Midbrain (tissue), 1 donor: ENCODE data around the gene RORB.
A peak's percentile ranks its signal among the peaks of the same experiment; 100 is the strongest.

Experiments used
- DNase-seq: peaks from one replicate; lab custom pipeline; 2025; lab: John Stamatoyannopoulos, UW

Gene RORB

GRCh38 chr9:74598874-74599273, 101.7 kb downstream of the RORB start:
- DNase-seq = no peak

GRCh38 chr9:74609671-74610405, 112.7 kb downstream of the RORB start:
- DNase-seq = no peak

GRCh38 chr9:74610523-74611061, 113.5 kb downstream of the RORB start:
- no peak for DNase-seq

DNA sequence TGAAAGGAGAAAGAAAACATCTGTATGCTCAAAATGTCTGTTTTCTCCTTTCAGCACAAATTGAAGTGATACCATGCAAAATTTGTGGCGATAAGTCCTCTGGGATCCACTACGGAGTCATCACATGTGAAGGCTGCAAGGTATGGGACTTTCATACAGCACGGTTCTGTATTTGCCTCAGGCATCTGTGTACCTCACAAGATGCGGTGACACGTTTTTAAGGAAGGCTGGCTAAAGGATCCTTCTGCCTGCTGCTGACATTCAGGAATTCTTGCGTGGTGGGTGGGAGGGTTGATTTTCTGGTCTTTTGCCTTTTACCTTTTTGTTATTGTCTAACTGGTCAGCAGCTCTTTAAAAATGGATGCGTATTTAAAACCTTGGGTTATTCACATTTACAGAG, 133.1 kb downstream of the RORB start:
- no peak for DNase-seq

DNA sequence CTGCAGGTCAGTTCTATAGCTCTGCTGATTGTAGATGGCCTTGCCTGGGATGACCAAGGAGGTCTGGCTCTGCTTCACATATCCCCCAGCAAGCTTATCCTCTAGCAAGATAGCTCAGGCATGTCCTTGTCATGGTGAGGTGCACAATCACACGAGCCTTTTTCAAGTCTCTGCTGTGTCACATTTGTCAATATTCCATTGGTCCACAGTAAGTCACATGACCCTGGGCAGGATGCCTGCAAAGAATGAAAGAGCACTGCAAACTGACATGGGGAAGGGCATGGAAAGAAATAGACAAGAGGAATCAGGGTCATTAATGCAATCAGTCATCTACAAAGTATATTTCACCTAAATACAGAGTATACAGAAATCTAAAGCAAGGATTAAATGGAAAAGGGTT, 142.0 kb downstream of the RORB start:
- no peak for DNase-seq

DNA sequence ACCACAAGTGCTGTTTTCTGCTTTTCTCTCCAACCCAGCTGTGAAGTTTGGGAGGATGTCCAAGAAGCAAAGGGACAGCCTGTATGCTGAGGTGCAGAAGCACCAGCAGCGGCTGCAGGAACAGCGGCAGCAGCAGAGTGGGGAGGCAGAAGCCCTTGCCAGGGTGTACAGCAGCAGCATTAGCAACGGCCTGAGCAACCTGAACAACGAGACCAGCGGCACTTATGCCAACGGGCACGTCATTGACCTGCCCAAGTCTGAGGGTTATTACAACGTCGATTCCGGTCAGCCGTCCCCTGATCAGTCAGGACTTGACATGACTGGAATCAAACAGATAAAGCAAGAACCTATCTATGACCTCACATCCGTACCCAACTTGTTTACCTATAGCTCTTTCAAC, 145.2 kb downstream of the RORB start:
- no peak for DNase-seq

- no peak for DNase-seq
These were observed 146.3 kb downstream of the RORB start for GRCh38 chr9:74643303-74643923.

DNA sequence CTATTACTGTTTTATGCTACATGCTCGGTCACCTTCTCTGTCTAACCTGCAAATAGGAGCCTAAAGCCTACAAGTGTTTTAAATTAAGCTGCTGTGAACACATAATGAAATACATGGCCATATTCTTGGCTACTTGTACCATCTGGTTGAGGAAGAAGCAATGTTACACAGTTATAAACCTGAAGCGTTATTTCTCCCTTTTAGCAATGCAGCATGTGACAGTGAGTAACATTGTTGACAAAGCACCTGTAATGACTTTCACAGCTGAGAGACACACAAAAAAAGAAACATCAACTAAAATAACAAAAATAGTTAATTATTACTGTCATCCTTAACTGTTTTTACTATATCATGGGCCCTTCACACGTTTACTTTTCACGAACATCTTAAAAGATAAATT, 146.9 kb downstream of the RORB start:
- DNase-seq = no peak

GRCh38 chr9:74645007-74645639, 148.0 kb downstream of the RORB start:
- peak; percentile 47 for DNase-seq

- no peak for DNase-seq
These were observed 156.4 kb downstream of the RORB start for GRCh38 chr9:74653410-74654080.

DNA sequence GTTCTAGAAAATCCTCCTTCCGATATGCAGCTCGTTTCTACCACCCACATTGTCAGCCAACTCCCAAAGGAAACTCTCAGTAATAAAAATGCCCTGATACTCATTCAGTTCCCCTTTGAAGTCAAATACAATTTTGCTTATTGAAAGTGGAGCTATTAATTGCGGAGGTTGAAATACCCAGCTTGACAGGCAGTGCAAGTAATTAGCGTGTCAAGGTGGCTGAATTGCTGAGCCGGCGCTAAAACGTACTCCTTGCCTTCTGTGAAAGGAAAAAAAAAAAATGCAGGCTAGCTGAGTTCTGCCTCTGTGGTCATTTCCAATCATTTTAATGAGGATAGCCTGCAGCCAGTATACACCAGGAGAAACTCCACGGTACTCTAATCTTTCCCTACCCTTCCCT, 165.5 kb downstream of the RORB start:
- DNase-seq = no peak

DNA sequence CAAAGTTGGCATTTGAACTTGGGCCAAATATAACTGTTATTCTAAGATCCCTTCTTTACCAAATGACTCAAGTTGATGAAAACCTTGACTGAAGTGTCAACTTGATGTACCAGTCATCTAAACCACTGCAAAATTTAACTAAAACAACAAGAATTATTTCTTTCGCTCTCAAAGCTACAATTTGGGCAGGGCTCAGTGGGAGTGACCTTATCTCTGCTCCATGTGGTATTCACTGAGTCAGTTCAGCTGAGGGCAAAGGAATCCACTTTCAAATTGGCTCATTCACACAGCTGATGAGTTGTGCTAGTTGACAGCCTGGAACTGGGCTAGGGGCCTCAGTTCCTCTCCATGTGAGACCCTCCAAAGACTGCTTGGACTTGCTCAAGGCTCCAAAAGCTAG, 166.3 kb downstream of the RORB start:
- DNase-seq = no peak

- no peak for DNase-seq
These were observed 169.6 kb downstream of the RORB start for GRCh38 chr9:74666625-74667316.

- DNase-seq = no peak
These were observed 175.1 kb downstream of the RORB start for GRCh38 chr9:74672237-74672636.

- DNase-seq = no peak
These were observed 176.9 kb downstream of the RORB start for GRCh38 chr9:74674077-74674476.

DNA sequence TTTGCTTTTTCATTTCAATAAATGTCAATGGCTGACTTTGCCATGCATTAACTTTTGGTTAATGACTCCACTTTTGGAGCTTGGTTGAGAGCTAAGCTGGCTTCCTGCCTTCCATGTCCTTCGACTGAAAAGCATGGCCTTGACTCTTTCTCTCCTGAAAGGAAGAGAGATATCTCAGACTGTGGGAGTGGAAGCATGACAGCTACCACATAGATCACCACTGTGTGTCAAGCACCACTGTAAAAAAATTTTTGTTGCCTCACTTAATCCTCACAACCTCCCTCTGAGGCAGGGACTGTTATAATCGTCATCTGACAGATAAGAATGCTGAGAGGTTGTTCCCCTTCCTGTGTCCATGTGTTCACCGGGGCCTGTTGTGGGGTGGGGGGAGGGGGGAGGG, 184.8 kb downstream of the RORB start:
- DNase-seq = no peak

- no peak for DNase-seq
These were observed 186.2 kb downstream of the RORB start for GRCh38 chr9:74683322-74683721.

DNA sequence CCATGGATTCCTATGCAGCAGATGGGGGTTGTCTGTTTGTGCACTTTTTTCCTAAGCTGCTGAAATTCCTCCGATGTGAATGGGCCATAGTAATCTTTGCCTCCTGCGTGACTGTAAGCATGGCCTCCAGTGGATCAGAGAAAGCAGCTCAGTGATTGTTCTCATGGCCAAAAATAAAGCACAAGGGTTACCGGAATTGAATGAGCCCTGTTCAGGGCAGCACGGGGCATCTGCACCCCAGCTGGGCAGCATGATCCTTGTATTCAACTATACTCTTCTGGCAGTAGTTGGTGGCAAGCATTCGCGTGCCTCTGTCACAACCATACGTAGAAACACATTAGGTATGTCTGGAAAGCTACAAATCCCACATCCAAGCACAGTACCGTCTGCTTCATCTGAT, 193.9 kb downstream of the RORB start:
- DNase-seq = no peak

DNA sequence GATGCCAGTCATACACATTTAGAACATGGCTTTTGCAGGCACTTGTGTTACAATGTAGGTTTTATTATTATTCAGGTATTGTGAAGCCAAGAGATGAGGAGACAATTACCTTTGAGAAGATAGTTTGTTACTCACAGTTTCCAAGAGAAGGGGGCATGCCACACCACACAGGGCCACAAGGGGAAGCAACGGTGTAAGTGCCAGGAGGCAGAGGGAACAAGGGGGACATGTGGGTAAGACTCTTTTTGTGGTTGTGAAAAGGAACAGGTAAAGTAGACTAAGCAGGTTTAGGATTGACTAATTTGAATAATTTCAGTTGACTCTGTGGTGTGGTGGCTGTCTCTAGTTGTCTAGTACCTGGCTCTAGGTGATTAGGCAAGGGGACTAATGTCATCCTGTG, 199.4 kb downstream of the RORB start:
- DNase-seq = no peak

GRCh38 chr9:74697535-74697934, 200.4 kb downstream of the RORB start:
- no peak for DNase-seq

- DNase-seq = no peak
These were observed 214.2 kb downstream of the RORB start for GRCh38 chr9:74711341-74711740.

DNA sequence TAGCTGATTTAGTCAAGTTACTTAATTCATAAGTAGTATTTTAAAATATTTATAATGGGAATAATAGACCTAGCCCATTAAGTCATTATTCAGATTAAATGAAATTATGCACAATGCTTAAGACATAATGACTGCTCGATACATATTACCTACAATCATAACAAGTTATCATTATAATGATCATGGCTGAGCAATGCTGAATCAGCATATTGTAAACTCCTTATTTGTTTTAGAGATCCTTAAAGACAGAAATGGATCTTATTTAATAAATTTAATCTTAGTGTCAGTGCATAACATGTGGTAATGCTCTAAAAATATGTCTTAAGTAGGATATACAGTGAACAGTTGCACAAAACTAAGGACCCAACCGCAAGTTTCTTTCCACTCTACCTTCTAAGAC, 221.6 kb downstream of the RORB start:
- no peak for DNase-seq
